NT2/D1 (cell line): Measurements from ENCODE around the gene SELENOI.

ENCODE experiments used
- SUZ12 ChIP-seq: IDR thresholded peaks from 2 replicates; pipeline ENCODE4 v1.6.1; 2011; ENCODE audit not compliant: insufficient read length, insufficient read depth; ENCODE audit errors: extremely low read depth
- YY1 ChIP-seq: IDR thresholded peaks from 2 replicates; pipeline ENCODE4 v1.6.1; 2011; ENCODE audit not compliant: insufficient read length, insufficient read depth

DNA sequence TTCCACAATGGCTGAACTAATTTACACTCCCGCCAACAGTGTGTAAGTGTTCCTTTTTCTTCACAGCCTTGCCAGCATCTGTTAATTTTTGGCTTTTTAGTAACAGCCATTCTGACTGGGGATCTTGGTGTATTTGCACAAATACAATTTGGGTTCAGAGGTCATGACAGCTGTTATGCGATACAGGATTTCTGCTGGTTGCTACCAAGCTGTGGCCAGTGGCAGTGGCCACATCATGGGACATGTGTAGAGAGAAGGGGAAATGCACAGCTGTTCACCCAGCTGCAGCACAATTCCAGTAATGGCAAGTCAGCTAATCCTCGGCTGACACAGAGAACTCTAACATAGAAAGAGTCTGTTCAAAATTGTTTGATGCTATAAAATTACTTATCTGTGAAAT lies 21.0 kb upstream of the SELENOI start:
- TF ChIP-seq YY1, result no peak
- no peak for TF ChIP-seq SUZ12
